Esophagus muscularis mucosa (tissue), 4 donors: Measurements from ENCODE around the gene GRIK3.

Experiments
- CTCF ChIP-seq, 3 experiments: fragments of 200-600 bp in 2 of 3; fragments of 450-650 bp in 1 of 3; sonication (generic) in 2 of 3; IDR thresholded peaks; one replicate each; pipeline ENCODE4 v1.5.1; 2017 to 2019; ENCODE audit warnings: antibody characterized with exemption in 3 of 3, mild to moderate bottlenecking in 2 of 3, moderate library complexity in 1 of 3
- EP300 ChIP-seq: sonication (generic); formaldehyde crosslinking; IDR thresholded peaks from one replicate; pipeline ENCODE4 v1.6.1; 2017; ENCODE audit warnings: antibody characterized with exemption
- POLR2A ChIP-seq: fragments of 450-650 bp; IDR thresholded peaks from one replicate; pipeline ENCODE4 v1.6.1; 2017; ENCODE audit warnings: antibody characterized with exemption, moderate library complexity, mild to moderate bottlenecking, low read depth
- POLR2AphosphoS5 ChIP-seq, 2 donors: sonication (generic); formaldehyde crosslinking; IDR thresholded peaks; one replicate each; pipeline ENCODE4 v1.6.1; 2017; ENCODE audit warnings: antibody characterized with exemption in 2 of 2

GRCh38 chr1:37040261-37040660 lies 5.9 kb upstream of the GRIK3 start:
- no peak for TF ChIP-seq POLR2AphosphoS5 (IDR thresholded peaks at IDR 0.05)
- TF ChIP-seq CTCF (IDR thresholded peaks at IDR 0.05) = no peak
- TF ChIP-seq POLR2A = no peak
- no peak for TF ChIP-seq EP300
